Activated CD8-positive, alpha-beta memory T cell treated with anti-CD3 and anti-CD28 coated beads for 1 hour (primary cell): ENCODE measurements around the gene SLC34A1.

Source experiments
- DNase-seq, 2 donors: peaks; one replicate each; pipeline ENCODE4 v3.0.0-alpha.2; 2020; ENCODE audit warnings: low read depth in 1 of 2; ENCODE audit errors: extremely low read depth in 1 of 2

The SLC34A1 gene

DNA sequence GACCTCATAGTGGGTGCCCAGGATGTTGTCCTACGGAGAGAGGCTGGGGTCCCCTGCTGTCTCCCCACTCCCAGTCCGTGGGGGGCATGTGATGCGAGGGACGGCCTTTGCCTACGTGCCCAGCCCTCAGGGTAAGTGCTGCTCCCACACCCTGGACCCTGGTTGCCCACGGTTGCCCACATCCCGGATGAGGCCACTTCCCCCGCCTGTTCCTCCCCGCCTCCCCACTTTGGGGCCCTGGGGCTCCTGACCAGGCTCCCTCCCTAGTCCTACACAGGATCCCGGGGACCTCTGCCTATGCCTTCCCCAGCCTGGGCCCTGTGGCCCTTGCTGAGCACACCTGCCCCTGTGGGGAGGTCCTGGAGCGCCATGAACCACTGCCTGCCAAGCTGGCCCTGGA lies 1.5 kb downstream of the SLC34A1 start:
- no peak for DNase-seq

DNA sequence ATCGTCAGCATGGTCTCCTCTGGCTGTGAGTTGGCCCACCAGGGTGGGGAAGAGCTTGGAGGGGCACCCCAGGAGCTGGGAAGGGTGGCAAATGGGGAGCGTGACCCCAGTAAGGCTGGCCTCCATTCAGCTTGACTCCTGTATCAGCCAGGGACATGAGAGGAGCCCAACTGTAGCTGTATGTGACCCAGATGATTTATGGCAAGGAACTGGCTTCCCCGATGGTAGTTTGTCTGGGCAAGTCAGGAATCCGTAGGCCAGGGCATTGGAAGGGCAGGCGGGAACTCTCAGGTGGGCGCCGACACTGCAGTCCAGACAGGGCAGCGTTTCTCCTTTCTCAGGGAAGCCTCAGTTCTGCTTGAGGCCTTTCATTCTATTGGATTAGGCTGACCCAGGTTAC lies 2.3 kb downstream of the SLC34A1 start:
- no peak for DNase-seq

DNA sequence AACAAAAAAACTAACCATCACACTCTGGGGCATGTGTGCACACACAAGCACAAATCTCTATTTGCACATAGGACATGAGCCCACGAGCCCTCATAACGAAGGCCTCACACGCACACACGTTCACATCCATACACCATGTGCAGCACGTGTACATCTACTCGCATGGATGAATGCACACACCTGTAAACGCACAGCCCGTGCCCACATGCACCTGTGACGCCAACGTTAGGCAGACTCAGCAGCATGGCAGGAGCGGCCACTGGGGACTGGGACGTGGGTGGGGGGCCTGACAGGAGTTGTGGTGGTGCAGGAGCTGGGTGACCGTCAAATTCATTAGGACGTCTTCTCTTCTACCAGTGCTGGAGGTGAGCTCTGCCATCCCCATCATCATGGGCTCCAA lies 3.2 kb downstream of the SLC34A1 start:
- no peak for DNase-seq

DNA sequence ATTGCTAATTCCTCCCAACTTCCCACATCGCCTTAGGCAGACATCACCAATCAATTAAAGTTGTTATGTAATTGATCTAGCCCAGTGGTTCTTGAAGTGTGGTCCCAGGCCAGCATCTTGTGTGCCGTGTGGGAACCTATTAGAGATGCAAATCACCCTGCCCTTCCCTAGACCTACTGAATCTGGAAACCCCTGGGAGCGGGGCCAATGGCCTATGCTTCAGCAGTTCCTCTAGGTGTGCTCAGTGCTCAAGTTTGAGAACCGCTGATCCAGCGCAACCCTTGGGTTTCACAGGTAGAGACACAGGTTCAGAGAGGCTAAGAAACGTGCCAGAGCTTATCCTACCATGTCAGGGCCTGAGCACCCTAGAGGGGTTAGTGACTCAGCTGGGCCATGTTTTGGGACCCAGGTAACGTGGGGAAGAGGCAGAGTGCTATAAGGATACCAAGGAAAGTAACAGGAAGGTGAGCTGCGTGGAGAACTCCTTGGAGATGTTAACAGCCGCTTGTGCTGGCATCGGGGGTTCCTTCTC lies 4.4 kb downstream of the SLC34A1 start:
- no peak for DNase-seq

DNA sequence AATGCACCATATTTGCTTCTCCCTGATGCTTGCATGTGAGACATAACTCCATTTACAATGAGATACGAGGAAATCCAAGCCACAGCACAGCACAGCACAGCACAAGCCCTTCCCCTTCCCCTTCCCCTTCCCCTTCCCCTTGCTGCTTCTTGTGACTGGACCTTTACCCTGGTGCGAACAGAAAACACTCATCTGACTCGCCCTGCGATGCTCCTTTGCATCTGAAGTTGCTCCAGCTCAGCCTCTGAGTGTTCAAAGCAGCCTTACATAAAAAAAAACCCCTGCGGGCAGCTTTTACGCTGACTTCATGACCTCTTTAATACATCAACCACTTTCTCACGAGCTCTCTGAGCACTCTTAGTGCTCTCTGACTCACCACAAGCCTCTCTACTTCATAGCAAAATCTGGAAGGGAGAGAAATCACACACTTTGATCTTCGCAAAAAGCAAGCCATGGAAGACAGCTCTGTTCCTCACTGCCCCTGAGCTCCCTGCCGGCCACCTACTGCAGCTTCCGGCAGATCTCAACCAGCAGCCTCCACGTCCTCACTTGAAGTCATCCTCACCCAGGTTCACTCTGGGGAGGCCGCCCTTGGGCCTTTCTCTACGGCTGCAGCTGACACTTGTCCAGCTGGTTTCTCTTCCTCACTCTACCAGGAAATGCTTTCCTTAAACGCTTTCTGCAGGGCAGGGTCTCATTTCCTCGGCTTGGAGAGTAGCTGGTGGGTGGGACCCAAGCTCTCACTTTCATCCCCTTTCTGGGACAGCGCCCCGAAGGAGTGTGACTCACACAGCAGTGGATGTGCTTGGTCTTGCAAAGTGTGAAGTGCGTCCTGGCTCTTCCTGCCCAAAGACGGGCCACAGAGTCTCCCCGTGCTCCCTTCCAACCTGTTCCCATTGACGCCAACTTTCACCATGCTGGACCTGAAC lies 5.3 kb downstream of the SLC34A1 start:
- DNase-seq = no peak

DNA sequence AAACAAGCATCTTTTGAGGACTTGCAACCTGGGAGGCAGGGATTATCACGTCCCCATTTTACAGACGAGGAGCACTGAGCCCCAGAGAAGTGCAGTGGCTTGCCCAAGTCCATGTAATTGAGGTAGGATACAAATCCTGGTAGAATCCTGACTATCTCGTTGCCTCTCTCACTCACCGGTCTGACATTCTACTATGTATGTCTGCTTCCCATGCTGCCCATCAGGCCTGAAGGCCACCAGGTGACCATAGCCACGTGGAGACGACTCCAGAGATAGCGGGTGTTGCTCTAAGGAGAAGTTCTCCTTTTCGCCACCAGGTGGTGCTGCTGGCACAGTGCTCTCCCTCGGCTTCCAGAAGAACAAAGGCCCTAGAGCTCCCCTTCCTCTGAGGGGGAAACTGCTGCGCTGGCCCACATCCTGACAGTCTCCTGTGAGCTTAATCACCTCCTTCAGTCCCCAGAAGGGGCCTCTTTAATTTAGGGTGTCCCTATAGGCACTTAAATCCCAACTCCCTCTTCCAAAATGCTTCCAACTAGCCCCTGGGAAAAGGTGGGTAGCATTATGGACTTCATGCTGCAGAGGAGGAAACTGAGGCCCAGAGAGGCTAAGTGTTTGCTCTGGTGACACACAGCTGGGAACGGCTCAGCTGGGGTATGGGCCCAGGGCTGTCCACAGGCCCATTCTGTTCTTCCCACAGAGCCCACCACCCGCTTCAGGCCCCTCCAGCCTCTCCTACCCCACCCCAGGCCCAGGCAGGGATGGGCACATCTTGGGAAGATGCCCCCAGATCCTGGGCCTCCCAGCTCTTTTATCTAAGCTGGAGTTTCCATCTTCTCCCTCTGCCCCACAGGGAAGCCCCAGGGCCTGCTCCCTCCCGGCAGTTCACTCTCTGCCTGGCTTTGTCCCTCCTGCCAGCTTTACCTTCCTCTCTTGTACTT lies 6.4 kb downstream of the SLC34A1 start:
- peak; percentile 67 to 76 for DNase-seq

DNA sequence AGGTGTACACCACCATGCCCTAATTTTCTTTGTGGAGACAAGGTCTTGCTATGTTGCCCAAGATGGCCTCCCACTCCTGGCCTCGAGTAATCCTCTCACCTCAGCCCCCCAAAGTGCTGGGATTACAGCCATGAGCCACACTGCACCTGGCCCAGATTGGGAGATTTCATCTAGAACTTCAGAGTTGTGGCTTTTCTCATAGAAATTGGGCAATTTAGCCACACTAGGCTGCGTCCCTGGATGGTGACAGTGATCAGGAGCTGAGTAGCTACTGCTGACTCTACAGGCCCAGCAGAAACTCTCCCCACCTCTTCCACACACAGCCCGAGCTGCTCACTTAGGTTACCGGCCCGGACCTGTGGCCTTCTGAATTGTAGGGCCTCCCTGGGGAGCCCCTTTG lies 8.5 kb downstream of the SLC34A1 start:
- DNase-seq = no peak

DNA sequence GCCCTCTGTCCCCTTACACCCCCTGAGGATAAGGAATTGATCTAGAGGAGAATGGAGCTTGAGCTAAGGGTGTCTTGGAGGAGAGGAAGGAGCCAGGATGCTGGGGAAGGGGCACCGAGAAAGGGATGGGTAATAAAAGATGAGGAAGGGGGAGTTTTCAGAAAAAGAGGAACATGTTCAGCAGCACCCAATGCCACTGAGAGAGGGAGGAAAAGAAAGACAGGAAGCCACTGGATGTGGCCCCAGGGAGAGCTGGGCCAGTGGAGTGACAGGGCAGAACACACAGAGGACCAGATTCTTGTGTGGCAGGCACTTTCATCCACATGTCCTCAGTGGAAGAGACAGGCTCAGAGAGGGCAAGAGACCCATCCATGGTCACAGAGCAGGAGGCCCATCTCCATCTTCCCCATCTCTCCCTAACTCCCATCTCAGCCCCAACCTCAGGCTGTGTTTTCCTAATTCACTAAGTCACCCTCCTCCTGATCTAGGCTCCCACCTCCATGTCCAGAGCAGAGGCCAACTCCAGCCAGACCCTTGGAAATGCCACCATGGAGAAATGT lies 9.1 kb downstream of the SLC34A1 start:
- no peak for DNase-seq

DNA sequence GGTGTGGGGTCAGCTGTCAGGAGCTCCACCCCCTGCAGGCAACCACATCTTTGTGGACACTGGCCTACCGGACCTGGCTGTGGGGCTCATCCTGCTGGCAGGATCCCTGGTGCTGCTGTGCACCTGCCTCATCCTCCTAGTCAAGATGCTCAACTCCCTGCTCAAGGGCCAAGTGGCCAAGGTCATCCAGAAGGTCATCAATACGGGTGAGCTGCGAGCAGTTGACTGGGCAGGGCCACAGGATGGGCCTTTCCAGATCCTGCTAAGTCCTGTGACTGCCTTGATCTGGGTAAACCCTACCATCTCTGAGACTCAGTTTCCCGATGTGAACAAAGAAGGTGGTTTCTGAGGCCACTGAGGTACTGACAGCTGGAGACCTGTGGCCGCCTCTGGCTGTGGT lies 9.8 kb downstream of the SLC34A1 start:
- DNase-seq = no peak

DNA sequence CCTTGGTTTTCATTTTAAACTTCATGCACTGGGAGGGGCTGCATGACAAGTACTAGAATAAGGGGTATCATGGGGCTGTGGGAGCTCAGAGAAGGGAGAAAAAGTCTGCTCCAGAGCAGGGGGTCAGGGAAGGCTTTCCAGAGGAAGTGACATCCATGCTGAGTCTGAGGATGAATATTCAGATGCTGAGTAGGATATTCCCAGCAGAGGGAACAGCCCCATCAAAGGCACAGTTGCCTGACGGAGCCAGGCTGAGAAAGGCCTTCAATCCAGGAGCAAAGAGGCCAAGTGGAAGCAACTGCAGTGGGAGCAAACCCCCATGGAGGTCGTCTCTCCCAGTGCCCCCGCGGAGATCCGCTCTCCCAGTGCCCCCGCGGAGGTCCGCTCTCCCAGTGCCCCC lies 11.8 kb downstream of the SLC34A1 start:
- no peak for DNase-seq

DNA sequence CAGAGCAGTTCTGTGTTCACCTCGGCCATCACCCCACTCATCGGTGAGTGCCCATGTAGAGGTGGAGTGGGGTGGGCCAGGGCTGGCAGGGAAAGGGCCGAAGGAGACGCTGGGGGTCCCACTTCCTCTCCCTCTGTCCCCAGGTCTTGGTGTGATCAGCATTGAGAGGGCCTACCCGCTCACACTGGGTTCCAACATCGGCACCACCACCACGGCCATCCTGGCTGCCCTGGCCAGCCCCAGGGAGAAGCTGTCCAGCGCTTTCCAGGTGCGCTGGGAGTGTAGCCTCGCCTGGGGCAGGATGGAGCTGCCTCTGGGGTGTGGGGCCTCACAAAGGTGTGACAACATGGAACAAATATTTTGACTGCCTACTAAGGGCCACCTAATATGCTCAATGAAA lies 12.6 kb downstream of the SLC34A1 start:
- no peak for DNase-seq

DNA sequence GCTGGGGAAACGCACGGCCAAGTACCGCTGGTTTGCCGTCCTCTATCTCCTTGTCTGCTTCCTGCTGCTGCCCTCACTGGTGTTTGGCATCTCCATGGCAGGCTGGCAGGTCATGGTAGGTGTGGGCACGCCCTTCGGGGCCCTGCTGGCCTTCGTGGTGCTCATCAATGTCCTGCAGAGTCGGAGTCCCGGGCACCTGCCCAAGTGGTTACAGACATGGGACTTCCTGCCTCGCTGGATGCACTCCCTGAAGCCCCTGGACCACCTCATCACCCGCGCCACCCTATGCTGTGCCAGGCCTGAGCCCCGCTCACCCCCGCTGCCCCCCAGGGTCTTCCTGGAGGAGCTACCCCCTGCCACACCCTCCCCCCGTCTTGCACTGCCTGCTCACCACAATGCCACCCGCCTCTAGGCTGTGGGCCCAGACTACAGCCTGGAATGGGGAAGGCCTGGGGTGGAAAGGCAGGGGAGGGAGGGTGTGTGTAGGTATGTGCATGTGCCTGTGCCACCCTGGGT lies 13.7 kb downstream of the SLC34A1 start:
- no peak for DNase-seq

DNA sequence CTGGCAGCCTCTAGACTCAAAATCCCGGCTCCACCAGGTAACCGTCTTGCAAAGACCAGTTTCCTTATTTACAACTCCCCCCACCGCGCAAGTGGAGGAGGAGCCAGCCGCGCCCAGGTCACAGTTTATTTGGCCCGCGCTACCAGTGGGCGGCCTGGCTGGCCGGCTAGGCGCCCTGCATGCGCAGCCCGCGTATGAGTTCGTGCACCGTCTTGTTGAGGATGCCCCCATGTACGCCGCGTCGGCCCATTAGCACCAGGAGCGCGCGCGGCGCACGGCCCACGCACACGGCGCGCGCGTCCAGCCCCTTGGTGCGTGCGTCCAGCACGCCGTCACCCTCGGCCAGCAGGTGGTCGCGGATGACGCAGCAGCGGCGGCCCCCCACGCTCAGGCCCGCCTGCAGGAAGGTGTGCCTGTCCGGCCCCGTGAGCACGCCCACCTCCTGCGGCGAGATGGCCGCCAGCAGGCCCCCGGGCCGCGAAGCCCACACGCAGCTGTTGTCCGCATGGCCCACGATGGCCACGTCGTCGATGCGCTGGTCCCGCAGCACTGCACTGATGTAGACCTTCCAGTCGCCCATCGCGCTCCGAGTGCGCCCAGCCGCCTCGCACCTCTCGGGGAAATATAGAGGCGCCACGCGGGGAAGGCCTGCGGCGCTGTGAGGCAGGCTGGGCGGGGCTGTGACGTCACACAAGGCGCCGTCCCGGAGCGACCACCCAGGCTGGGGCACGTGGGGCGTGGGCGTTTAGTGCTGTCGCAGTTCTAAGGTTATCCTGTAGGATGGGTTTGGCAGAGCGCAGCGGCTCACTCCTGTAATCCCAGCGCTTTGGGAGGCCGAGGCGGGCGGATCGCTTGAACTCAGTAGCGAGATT lies 16.0 kb downstream of the SLC34A1 start, which contains the start of gene PFN3:
TSS of gene PFN3 (minus strand) at position 665 of the 872 bp plus-strand sequence. CDS start at position 580, 85 bp downstream.
- DNase-seq = no peak

DNA sequence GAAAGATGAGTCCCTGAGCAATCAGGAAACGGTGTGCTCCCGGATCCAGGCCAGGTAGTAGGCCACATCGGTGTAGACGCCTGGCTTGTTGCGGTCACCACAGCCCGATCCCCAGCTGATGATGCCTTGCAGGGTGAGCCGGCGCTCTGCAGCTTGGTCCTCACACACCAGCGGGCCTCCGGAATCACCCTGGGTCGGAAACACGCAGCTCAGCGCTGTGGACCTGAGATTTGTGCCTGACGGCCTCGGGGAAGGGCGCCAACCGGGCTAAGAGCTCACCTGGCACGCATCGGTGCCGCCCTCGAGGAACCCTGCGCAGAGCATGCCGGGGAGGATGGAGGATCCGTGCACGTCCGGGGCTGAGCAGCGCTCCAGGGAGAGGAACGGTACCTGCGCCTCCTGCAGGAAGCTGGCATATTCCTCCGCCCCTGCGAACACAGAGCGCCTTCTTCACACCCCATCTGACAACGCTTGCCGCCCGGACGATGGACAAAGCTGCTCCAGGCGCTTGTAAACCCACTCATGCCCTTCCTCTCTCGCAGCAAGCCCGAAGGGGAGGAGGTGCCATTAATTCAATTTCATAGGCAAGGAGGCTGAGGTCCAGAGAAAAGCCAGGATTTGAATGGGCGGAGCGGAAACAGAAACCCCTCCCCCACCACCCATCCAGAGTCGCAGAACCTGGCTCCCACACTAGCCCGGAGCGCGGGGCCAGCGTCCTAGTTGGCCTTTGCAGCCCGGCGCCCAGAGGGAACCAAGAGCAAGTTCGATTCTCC lies 18.2 kb downstream of the SLC34A1 start:
- peak; percentile 32 to 51 for DNase-seq

DNA sequence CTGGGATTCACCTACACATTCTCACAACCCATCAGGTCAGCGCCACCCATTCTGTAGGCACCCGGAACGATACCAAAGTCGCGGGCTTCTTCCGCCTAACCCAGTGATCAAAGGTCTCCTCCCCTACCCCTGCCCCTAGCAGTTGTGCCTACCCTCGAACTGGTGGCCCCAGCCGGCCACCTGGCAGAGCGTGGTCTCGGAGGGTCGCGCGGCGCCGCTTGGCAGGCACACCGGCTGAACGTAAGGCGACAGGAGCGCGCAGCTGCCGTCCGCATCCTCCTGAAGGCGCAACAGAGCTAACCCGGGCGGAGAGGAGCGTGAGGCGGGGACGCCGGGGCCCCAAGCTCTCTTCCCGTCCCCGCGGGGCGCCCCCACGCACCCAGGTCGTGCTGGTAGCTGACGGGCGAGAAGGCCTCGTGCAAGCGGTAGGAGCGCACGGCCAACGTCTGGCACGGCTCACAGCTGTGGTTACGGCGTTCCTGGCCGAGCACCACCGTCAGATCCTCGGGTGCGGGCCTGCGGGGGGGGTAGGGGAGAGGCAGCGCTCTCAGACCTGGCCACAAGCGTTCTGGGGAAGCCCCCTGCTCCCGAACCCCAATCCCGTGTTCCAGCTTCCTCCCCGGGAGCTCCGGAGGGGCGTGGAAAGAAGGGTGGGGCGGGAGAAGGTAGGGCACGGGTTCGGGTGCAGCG lies 19.0 kb downstream of the SLC34A1 start:
- DNase-seq = peak in 1 of 2 donors; percentile 25

DNA sequence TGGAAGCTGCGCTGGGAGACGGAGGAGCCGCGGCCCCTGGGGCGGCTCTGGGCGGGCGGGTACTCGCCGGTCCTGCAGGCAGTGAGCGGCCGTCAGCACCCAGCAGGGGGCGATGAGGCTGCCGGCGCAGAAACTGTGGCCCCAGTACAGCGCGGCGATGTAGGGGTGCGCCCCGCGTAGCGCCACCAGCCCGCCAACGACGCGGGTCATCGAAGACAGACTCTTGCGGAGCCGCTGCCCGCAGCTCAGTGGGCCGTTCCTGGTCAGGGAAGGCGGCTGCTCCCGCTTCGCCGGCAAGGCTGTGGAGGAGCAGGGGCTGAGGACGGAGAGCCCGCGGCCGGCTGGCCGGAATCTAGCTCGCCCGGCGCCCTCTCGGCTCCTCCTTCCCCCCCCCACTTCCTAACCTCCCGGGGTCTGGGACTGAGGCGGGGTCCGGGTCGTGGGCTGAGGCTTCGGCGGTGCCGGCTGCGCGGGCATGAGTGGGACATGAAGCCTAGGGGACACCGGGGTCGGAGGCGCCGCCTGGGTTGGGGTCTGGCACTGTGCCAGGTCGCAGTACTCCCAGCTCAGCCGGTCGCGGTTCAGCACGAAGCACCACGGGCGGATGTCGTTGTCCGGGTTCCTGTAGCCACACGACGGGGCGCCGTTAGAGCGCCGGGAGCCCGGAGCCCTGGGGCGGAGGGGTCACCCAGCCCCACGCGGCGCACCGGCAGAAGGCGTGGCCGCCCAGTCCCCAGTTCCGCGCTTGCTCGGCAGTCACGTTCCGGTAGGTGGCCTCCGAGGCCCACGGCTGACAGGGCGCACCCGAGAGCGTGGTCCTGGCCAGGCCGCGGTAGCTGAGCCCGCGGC lies 19.8 kb downstream of the SLC34A1 start:
- DNase-seq = peak; percentile 66 to 75

DNA sequence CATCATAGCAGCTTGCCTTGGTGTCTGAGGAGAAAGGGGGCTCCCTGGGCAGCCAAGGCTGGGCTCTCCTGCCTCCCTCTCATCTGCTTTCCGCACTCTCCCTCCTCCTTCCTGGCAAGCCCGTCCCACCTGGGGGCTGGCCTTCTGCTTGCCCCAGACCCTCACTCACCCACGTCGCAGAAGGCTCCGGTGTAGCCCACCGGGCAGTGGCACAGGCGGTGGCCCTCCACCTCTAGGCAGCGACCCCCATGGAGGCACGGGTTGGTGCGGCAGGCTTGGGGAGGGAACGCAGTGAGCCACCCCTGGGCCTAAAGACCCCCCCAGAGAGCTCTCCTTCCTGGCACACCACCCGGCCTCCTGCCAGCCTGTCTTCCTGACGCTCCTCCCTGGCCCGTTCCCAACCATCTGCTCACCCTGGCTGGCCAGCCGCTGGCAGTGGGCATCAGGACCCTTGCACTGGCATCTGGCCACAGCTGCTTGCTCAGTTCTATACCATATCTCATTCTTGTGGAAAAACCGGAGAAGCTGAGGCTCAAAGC lies 20.5 kb downstream of the SLC34A1 start:
- DNase-seq = no peak
